Stomach (tissue), 4 donors: Measurements from ENCODE around the gene COL8A2.

Experiments
- CTCF ChIP-seq, 7 experiments: fragments of 450-650 bp in 4 of 7; fragments of 200-600 bp in 3 of 7; sonication (generic) in 3 of 7; IDR thresholded peaks; one replicate each; pipeline ENCODE4 v1.5.1; 2016 to 2019; ENCODE audit warnings: antibody characterized with exemption in 7 of 7, control low read depth in 2 of 7, mild to moderate bottlenecking in 1 of 7
- EP300 ChIP-seq: sonication (generic); formaldehyde crosslinking; IDR thresholded peaks from one replicate; pipeline ENCODE4 v1.6.1; 2017; ENCODE audit warnings: antibody characterized with exemption
- POLR2A ChIP-seq, 4 donors: fragments of 450-650 bp; IDR thresholded peaks; one replicate each; pipeline ENCODE4 v1.6.1; 2016; ENCODE audit warnings: antibody characterized with exemption in 4 of 4, control low read depth in 2 of 4, mild to moderate bottlenecking in 1 of 4, moderate library complexity in 1 of 4

- TF ChIP-seq CTCF (IDR thresholded peaks at IDR 0.05): no peak
- TF ChIP-seq EP300: no peak
- no peak for TF ChIP-seq POLR2A (IDR thresholded peaks at IDR 0.05)
These were observed 45.8 kb upstream of the COL8A2 start for GRCh38 chr1:36170643-36171412.
